Suppressor macrophage treated with lipopolysaccharide for 4 hours (primary cell): ENCODE data around the gene GLUL.
"Not testable (repeated sequence)": the region's sequence is repeated elsewhere in the genome, so short reads cannot be mapped to it uniquely, and the experiment has no call there.

Source experiments
- DNase-seq: peaks from one replicate; pipeline ENCODE4 v3.0.0-alpha.2; 2020

Gene GLUL

DNA sequence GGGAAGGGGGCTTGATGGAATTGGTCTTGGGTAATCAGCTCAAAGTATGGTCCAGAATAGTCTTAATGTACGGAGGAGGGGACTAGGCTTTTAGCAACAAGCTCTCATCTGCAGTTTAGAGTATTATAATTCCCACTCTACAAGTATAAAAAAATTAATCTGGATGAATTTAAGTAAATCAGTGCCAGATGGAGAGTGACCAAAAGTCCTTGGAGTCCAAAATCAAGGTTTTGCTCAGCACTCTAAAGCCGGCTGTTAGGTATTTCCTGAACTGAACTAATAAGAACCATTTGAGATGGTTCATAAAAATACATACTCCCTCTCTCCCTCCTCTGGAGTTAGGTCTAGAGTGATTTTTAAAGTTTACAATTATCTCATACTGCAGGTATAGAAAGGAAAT, 23.7 kb downstream of the GLUL start:
- DNase-seq = no peak

DNA sequence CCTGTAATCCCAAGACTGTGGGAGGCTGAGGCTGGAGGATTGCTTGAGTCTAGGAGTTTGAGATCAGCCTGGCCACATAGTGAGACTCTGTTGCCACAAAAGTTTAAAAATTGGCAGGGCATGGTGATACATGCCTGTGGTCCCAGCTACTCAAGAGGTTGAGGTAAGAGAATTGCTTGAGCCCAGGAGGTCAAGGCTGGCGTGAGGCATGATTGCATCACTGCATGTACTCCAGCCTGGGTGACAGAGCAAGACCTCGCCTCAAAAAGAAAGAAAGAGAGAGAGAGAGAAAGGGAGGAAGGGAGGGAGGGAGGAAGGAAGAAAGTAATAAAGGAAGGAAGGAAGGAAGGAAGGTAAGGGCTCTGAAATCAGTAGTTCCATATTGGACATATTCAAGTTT, 25.0 kb downstream of the GLUL start:
- no peak for DNase-seq

DNA sequence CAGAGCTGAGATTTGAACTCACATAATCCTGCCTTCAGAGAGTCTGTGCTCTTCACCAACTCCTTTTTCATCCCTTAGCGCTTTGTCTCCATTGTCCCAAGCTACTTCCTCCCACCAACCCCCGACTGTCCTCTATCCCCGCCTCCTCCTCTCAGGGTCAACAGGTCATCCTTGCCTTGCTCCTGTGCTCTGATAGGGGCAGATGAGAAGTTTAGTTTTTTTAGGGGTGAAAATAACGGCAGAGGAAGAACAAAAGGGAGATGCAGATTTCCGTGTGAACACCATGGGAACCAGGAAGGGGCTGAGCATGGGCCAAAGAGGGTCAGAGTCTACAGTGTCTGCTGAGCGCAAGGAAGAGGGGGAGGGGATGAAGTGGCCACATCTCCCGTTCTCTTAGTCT, 31.9 kb downstream of the GLUL start:
- DNase-seq = no peak

DNA sequence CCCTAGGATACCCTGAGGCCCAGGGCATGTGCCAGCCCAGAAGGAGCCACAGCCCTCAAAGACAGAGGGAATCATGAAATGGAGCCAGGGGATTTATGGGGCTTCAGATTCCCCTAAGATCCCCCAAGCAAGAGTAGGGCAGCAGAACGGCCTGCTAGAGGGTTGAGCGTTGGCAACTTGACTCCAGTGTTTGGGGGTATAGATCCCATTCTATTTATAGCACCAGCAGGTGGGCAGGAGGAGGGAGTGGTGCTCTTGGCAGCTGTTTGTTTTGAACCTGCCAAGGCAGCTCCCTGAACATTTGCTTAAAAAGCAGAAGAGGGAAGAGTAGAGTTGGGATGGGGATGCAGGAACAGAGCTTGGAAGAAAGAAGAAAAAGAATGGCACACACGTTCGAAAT, 33.7 kb downstream of the GLUL start:
- no peak for DNase-seq

DNA sequence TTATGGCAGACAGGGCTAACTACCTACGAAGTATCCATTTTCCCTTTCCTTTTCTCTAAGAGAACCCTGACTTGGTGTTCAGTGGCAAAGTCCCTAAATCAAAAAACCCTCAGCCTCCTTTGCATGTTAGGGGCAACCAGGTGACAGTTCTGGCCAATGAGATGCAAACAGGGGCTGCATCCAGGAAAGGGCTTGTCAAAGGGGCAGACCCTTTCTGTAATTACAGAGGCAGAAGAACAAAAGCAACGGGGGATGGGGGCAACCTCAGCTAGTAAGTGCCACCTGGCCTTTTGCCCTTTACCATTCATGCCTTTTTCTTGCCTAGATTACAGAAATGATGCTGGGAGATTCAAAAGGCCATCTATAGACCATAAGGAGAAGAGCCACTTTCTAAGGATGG, 34.4 kb downstream of the GLUL start:
- DNase-seq = no peak

DNA sequence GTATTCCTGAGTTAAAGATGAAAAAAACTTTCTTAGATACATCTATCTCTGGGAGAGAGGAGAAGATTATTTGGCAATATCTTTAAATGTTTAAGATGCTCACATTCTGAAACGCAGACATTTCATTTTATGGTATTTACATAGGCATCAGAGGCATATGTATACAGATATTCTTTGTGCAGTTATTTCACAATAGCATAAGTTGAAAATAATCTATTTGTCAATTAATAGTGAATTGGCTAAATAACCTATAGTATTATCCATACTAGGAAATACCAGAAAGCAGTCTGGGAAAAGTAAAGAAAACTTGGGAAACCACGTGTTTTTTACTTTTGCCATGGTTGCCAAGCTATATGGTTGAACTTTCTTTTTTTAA, 35.9 kb downstream of the GLUL start:
- no peak for DNase-seq

DNA sequence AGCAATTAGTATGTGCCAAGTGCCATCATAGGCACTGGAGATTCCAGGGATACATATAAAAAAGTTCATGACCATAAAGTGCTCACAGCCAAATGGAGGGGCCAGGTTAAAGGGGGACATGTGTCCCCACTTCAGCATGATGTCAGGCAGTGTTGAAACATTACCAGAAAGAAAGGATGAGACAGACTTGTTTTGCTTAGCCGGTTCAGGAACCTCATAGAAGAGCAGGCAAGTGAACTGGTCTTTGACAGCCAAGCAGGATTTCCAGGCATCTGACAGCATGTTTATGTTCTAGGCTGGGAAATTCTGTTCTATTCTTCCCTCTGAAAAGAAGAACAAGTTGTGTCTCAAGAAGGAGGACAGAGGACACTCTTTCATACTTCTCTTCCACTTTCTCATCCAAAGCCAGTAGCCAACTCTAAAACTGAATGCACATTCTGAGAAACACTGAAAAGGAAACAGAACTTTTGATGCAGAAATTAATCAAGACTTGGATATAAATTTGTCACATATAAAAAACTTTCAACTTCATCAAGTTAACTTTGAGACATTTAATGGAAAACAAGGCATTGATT, 39.7 kb downstream of the GLUL start:
- no peak for DNase-seq

DNA sequence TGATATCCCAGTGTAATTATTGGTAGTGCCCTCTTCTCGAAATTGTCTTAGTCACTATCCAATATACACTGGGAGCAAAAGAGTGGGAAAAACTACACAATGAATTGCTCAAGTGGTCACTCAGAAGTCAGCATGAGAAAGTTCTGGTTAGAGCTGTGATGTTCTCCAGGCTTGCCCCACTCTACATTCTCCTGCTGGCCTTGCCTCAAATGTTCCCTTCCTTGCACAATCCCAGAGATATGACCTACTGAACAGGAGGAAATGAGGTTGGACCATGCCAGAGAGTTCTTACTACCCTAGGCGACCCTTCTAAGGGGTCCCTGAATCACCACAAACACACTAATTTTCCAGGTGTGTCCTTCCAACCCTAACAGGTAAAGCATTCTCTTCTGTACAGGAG, 40.8 kb downstream of the GLUL start:
- no peak for DNase-seq

DNA sequence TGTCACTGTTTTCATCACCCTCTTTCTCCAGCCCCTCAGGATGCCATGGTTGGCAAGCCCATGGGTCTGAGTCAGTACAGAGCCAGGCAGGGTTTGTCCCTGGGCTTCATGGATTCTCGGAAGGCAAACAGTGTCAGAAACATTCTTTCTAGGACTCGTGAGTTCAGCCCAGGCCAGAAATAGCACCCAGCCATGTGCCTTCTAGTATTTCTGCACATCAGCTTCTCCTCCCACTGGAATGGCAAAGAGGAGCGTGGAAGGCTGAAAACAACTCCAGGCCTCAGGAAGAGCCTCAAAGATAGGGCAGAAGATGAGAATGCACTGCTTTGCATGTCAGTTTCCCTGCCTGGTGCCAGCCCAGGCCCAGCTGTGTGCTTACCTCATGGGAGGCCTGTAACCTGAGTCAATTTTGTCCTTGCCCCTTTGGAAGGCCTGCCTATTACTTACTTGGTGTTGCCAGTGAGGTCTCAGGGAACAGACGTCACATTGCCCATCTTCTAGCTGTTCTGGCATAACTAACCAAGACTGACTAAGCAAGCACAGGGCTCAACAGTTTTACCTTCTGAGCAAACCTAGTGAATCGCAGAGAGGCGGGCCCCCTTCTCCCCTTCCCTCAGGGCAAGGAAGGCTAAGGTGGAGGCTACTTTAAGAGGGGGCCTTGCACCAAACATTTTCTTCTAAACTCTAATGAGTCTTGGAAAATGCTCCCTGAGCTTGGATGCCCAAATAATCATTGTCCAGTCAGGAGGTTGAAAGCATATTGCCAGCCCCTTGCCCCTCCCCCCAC, 42.4 kb downstream of the GLUL start:
- no peak for DNase-seq

DNA sequence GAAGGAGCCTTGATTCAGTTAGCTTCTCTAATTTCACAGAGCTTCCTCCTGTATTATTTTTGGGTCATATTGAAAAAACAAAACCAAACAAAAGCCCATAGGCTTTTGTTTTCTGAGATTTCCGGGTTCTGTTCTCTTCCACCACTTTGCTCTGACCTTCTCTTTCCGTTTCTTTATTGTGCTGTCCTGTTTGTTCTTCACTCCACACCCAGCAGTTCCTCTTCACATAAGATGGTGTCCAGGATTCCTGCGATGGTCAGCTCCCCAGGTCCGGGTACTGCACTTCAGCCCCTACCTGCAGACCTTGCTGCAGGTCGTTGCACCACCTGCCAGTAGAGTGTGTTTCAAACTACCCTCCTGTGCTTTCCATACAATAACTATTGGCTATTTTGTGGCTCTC, 44.6 kb downstream of the GLUL start:
- DNase-seq = no peak

DNA sequence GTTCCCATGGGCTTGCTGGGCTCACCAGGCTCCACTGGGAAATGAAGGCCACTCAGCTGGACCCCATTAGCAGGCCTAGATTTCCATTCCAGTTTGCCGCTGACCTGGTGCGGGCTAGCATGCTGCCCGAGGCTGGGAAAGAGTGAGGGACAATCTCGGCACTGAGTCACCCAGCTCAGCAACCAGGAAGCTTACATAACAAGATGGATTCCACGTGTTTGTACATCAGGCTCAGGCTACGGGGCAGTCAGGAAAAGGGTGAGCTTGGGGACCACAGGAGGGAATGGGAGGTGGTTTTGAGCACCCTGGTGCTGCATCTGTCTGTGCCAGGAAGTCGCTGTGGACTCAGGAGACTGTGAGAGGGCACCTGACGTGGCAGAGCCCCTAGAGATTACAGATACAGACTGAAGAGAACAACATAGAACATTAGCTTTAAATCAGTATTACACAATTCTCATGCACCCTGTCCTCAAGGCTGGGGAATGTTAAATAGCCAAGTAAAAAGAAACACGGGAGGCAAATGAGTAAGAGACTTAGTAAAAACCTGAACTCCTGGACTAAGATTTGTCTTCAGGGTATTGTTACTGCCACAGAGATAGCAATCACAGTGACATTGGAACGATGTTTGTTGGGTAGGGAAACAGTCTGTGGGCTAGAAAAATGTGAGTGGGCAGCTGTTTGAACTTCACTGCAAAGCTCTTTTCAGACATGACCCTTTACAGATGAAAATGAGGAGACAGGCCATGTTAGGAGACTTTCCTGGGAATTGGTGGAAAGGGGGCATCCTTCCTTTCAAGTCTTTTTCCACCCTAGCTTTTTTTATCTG, 51.1 kb downstream of the GLUL start:
- DNase-seq = no peak

DNA sequence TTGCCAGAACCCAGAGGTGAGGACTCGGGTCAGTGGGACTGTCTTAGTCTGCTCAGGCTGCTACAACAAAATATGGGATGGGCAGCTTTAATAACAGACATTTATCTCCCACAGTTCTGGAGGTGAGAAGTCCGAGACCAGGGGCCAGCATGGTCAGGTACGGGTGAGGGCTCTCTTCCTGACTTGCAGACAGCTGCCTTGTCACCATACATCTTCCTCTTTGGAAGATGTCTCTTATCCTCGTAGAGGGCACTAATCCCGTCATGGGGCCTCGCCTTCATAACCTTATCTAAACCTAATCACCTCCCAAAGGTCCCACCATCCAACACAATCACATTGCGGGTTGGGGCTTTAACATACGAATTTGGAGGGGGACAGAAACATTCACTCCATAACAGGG, 51.9 kb downstream of the GLUL start:
- no peak for DNase-seq

DNA sequence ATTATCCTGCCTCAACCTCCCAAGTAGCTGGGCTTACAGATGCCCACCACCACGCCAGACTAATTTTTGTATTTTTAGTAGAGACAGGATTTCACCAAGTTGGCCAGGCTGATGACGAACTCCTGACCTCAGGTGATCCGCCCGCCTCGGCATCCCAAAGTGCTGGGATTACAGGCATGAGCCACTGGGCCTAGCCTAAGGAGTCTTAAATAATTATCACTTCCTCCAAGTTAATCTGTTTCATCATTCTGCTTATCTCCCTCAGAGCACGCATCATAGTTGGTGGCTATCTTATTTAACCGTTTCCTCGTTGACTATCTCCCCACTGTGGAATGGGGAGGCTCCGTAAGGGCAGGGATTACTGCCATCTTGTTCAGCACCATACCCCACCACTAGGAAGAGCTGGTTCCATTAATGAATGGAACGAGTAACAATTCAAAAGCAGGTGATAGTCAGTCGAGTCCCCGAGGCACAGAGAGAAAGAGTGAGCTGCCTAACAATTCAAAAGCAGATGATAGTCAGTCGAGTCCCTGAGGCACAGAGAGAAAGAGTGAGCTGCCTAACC, 52.7 kb downstream of the GLUL start:
- DNase-seq = no peak

DNA sequence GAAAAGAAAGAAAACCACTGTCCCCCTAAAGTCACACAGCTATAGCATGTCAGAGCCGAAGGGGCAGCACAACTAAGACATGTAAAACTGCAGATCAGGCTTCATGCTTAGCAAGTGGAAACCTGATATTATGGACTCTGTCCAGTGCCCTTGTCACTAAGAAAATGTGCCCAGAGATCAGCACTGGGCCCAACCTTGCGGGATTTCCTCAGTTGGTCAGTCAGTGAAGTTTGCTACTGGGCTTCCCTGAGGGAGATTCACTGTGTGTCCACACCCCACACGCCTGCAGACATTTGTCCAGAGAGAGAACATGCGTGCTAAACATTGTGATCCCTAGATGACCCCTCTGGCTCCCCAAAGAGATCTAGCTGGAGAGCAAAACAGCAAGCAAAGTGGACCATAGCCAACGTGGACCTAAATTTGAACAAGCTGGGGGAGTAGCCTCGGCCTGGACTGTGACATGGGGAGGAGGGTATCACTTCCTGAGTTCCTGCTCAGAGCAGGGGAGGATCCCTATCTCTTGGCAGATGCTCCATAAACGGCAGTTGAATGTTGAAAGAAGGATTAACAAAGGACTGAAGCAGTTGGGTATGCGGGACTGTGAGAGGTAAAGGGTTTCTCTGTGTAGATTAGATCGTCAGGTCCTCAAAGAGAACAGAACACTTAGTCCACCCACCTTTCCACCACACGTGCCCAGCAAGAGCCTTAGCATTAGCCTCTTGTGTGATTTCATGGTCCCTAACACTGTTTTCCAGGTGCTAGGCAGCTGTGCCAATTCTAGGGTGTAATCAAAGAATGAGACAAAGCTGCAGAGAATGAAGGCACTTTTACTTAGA, 53.6 kb downstream of the GLUL start:
- no peak for DNase-seq

DNA sequence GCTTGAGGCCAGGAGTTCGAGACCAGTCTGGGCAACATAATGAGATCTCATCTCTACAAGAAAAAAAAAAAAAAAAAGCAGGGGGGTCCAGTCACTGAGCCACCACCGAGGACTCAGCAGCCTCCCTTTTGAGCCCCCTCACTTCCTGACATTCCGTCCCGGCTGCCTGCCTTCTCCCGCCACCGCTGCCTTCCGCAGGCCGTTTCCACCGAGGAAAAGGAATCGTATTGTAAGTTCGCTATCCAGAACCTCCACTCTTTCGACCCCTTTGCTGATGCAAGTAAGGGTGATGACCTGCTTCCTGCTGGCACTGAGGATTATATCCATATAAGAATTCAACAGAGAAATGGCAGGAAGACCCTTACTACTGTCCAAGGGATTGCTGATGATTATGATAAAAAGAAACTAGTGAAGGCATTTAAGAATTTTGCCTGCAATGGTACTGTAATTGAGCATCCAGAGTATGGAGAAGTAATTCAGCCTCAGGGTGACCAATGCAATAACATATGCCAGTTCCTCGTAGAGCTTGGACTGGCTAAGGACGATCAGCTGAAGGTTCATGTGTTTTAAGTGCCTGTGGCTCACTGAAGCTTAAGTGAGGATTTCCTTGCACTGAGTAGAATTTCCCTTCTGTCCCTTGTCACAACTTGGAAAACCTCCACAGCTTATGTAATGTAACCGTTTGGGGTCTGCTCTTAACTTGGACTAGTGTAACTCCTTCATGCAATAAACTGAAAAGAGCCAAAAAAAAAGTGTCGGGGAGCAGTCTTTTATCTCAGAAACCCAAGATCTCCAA, 55.6 kb downstream of the GLUL start:
- DNase-seq = no peak

DNA sequence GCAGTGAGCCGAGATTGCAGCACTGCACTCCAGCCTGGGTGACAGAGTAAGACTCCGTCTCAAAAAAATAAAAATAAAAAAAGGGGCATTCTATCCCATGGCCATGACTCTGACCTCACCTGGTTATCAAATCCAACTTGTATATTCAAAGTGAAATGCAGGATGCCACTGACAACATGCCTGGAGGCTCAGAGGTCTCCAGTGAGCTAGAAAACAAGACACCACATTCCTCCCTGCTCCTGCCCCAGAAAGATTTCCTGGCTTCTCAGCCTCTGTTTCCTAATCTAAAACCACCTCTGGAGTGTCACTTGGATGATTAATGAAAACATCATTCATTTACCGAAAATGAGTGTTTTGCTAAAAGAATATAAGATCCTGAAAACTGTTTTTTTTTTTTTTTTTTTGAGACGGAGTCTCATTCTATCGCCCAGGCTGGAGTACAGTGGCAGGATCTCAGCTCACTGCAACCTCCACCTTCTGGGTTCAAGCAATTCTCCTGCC, 58.5 kb downstream of the GLUL start:
- DNase-seq = not testable (repeated sequence)

DNA sequence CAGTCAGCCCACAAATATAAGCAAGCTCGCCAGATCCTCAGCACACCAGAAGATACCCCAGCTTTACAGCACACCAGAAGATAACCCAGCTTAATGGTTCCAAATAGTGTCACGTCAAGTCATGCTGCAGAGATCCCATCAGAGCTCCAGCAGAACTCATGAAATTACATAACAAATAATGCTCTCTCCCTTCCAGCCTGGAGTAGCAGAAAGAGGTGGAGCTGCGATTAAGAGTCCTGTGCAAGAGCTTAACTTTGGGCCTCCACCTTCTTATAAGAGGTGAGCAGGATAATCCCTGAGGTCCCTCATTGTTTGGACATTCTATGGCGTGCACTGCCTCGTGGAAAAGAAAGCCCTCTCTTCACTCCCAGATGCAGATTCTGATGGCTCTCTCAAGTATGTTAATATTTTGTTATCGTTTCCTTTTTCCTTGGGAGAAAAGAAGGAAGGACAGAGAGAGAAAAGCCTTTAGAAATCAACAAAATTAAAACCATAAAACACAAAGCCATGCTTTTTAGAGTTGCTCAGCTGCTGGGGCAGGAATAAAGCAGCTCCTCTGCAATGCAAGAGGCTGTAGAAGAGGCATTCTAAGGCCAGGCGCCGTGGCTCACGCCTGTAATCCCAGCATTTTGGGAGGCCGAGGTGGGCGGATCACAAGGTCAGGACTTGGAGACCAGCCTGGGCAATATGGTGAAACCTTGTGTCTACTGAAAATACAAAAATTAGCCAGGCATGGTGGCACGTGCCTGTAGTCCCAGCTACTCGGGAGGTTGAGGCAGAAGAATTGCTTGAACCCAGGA, 59.1 kb downstream of the GLUL start:
- DNase-seq = no peak
